IPS DF 4.7 (cell line): ENCODE measurements around the gene WSCD1.

Experiments
- DNase-seq: peaks from one replicate; pipeline ENCODE4 v3.0.0-alpha.2; 2013; ENCODE audit warnings: low spot score; ENCODE audit errors: extremely low read depth

Gene WSCD1

DNA sequence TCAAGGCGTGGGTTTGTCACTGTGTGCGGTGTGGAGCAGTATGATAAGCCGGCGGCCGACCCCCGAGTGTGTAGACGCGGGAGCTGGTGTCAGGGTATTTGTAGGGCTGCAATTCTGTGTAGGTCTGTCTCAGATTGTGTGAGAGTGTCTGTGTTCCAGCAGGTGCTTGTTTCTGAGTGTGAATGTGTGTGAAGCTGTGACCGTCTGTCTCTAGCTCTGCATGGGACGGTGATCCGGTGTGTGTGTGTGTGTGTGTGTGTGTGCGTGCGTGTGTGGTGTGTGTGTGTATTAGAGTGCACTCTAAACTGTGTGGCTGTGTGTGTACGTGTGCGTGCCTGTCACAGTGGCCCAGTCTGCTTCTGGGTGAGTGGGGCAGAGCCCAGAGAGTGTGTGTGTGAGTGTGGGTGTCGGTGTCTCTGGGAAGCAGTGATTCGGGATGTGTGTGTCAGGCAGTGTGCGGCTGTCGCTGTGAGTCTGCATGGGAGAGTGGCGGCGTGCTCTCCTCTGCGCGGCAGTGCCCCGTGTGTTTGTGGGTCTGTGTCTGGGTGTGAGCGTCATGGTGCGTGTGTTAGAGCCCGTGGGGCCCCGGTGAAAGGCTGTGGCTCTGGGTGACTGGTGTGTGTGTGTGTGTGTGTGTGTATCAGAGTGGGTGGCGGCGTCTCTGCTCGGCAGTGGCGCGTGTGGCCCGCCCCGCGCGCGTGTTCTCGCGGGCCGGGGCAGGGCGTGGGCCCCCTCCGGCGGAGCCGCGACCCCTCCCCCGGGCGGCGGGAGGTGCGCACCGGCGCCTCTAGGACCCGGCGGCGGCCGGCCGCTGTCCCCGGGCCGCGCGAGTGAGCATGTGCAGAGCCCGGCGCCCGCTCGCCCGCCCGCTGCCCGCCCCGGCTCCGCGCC is at the start of gene WSCD1:
Gene WSCD1, plus strand, starts transcription at position 841 of the 891 bp plus-strand sequence. CDS start 10,280 bp downstream, outside the sequence.
- DNase-seq, result no peak

DNA sequence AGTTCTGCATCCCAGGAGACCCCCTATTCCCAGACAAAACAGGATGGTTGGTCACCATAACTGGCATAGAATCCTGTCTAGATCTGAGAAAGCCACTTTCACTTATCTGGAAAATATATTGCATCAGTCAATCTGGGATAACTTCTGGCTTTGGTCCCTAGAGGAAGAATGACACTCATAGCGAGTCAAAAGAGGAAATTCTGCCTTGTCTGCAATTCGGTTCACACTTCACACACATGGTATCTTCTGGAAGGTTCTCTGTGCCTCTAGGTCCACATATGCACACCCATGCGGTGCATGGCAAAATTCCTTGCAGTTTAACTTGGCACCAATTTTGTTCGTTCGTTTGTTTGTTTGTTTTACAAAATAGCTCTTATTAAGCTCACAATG is 49.2 kb upstream of the WSCD1 start:
- no peak for DNase-seq

DNA sequence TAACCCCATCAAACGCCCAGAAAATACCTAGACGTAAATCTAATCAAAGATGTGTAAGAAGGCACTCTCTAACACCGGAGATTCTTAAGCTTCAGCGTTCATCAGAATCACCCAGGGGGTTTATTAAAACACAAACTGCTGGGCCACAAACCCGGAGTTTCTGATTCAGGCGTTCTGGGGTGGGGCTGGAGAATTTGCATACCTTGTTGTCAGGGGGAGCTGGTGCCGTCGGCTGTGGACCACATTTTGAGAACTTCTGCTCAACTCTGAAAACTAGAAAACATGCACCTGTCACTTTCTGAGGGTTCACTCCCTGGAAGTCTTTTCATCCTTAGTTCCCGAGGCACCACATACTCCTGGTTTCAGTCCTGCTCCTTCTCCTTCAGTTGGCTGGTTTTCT is 48.6 kb upstream of the WSCD1 start:
- DNase-seq, result no peak

GRCh38 chr17:6023036-6023831 is 46.9 kb upstream of the WSCD1 start:
- no peak for DNase-seq

DNA sequence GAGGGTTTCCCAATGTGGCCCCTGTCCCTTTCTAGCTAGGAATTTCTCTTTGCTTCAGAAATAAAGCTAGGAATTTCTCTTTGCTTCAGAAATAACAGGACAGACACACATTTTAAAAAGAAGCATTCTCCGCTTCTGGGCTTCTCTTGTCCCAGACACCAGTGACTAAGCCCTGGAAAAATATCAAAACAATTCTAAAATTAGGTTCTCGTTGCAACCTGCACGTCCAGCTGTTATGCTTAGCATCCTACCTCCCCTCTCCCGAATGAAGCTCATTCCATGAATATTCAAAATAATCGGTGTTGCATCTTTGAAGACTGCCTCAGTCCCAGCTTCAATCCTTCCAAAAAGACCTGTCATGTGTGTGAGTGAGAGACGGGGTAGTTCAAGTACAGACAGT is 45.6 kb upstream of the WSCD1 start:
- DNase-seq, result no peak

DNA sequence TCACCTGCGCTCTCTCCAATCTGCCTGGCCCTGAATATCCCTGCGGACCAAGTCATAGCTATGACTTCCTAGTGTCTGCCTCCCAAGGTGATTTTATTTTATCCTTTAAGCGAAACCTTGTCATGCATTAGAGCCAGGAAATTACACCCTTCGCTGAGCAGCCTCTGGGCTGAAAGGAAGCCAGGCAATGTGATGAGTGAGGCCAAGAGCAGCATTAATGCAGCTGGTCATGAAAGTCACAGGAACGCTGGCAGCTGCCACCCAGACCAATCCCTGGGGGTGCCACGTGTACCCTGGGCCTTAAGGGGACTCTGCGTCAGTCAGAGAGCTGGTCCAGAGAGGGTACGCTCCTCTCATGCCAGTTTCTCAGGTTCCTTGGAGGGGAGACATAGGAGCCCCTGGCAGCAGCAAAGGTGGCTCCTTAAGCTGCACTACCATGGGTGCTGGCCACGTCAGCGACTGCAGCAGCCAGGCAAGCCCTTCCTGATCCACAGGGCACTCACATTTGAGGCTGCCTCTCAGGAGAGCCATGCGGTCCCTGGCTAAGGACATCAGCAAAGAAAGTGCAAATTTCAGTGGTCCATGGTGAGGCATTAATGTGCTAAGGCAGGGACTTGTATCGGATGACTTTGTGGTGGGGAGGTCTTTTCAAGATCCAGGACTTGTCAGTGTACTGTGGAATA is 42.7 kb upstream of the WSCD1 start:
- DNase-seq, result no peak

DNA sequence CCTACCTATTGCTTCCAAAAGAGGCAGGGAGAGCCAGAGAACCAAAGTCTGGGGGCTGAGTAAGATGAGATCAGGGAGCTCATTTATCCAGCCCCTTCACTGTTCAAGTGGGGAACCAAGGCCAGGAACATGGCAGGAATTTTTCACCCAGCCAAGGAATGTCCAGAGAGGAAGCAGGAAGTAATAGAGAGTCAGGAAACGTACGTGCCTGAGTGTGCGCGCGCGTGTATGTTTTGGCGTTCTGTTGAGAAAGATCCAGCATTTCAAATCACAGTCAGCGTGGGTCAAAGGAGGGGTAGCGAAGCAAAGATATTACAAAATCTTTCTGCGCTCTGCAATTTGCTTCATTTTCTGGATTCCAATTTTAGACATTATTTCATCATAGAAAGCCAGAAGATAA is 41.9 kb upstream of the WSCD1 start:
- no peak for DNase-seq

DNA sequence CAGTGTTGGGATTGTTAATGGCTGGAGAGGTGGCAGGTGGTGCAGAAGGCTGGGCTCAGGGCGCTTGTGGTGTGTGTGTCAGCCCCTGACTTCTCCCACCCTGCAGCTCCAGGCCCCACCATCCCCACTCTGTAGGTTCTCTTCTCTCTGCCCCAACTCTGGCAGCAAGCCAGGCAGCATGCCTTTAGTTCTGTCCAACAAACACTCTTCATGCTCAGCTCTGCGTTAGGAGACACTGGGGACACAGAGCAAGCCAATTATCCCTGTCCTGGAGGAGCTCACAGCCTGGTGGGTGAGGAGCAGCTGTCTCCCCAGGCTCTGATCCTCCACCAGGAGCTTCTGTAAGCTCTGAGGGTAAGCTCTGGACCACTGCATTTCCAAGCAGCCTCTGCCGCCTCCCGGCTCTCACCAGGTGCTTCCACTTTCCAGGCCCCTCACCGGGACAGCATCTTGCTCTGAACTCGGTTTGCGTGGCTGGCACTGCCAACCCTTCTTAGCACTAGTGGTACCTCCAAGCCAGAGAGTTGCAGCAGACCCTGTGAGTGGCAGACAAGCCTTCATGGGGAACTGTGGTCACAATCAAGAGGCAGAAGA is 34.3 kb upstream of the WSCD1 start:
- DNase-seq, result no peak

- DNase-seq, result no peak
Measured at GRCh38 chr17:6040504-6040903, 29.7 kb upstream of the WSCD1 start.

DNA sequence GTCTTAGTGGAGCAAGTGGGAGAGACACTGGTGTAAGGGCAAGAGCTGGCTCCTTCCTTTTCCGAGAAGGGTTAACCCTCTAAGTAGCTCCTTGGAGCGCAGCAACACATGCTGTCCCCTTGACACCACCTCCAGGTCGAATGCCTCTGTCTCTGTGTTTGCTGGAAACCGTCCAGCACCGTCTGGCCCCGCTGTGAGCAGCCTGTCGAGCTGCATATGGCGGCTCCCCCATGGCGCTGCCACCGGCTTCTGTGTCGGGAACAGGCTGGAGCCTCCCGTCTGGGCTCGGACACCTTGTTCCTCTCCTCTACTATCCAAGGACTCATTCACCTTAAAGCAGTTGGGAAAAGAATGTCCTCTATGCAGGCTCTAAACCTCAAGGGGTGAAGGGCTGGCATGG is 28.9 kb upstream of the WSCD1 start:
- DNase-seq, result no peak

GRCh38 chr17:6043405-6043804 is 26.8 kb upstream of the WSCD1 start:
- DNase-seq, result no peak

DNA sequence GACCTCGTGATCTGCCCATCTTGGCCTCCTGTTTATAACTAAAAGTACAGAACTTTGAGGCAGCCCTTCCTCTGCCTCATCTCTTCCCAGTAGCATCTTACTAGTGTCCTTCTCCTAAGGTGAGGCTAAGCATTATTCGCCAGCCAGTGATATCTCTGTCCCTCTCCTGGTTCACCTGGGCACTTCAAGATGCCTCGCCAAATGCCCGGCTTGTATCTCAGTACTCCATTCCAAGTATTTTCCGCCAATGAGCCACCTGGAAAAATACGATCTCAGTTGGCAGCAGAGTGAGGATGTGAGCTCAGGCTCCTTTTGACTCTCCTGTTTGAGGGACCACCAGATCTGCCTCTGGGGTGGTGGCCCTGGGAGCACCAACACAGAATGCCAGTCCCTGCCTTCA is 25.9 kb upstream of the WSCD1 start:
- no peak for DNase-seq

DNA sequence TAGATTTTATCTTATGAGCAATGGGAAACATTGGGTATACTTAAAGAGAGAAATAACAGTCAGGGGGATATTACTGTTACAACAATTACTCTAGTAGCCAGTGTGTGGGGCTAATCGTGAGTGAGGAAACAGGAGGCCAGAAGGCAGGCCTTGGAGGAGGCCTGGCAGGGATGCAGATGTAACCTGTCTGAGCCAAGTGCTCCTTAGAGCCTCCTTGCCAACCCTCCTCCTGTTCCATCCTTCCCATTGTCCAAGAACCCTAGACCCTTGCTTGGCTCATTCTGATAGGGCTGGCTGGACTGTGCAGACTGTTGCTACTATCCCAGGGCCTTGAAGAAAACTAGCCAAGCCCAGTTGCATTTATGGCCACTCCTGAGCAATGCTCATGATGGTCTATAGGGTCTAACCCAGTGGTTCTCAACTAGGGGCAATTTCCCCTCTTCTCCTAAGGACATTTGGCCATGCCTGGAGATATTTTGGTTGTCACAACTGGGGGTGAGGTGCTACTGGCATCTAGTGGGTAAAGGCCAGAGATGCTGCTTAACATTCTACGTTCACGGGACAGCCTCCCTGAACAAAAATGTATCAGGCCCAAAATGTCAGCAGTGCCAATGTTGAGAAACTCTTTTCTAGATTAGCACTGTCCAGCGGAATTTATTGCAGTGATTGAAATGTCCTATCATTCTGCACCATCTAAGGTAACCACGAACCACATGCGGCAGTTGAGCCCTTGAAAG is 24.4 kb upstream of the WSCD1 start:
- DNase-seq, result no peak

DNA sequence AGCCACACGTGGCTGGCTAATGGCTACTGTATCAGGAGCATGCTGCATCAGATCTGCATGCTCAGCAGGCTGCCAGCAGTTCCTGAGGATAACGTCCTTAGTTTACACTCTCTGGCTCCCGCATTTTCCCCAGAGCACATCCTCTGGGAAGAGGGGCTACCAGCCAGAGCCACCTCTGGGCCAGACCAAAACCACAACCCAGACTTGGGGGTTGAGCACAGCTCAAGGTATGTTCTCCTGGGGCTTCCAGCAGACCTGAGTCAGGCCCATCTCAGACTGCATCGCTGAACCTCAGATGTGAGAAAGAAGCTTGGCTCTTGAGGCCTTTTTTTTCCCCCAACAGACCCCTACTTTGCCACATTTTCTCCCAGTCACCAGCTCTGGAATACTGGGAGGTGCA is 23.7 kb upstream of the WSCD1 start:
- no peak for DNase-seq

- DNase-seq, result no peak
Measured at GRCh38 chr17:6046931-6047330, 23.2 kb upstream of the WSCD1 start.

- no peak for DNase-seq
Measured at GRCh38 chr17:6047966-6048365, 22.2 kb upstream of the WSCD1 start.

DNA sequence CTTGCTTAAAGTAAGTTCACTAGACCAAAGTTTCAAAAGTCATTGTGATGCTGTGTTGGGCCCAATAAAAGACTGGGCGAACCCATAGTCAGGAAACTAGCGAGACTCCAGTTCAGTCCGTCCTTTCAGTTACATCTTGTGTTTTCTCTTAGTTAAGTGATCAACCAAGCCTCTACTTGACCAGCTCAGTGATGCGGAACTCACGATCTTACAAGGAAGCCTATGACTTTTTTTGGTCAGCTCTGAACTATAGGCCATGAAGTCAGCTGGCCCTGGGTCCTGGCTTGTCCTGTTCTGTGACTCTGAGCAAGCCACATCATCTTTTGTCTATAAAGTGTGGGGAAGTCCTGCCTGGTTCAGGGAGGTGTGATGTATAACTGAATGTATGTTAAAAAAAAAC is 21.7 kb upstream of the WSCD1 start:
- no peak for DNase-seq

- DNase-seq, result no peak
Measured at GRCh38 chr17:6052926-6053325, 17.3 kb upstream of the WSCD1 start.

DNA sequence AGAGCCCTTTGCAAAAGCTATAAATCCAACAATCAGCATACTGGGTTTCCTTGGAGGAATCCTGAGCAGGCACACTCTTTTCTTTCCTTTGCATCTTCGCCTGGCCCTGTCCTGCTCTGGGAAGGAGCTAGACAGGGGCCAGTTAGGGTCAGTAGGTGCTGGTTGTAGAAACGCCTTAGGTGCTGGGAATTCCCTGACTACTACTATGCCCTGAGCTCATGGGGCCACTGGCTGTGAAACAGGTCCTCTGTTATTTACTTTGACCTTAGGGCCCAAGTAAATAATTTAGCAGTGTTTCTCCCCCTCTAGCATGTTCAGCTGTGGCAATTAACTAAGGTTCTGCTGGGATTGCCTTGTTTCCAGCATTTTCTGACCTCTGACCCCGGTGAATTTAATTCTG is 15.8 kb upstream of the WSCD1 start:
- no peak for DNase-seq

GRCh38 chr17:6056104-6056503 is 14.1 kb upstream of the WSCD1 start:
- no peak for DNase-seq

- DNase-seq, result no peak
Measured at GRCh38 chr17:6057562-6057961, 12.6 kb upstream of the WSCD1 start.
